ENCODE results near the gene PMEPA1.

- TF ChIP-seq CTCF (IDR thresholded peaks at IDR 0.05; ENCODE audit: low read depth, low read length, poor library complexity, severe bottlenecking) = no peak
- TF ChIP-seq EZH2phosphoT487 (IDR thresholded peaks at IDR 0.05; ENCODE audit: borderline replicate concordance, low read length) = no peak
Measured at GRCh38 chr20:57699395-57699794, 10.4 kb downstream of the PMEPA1 start.
